ACC112 (cell line): ENCODE measurements around the gene FBXO10.
A peak's percentile ranks its signal among the peaks of the same experiment; 100 is the strongest.

Source experiments
- H2AFZ ChIP-seq: fragments of 200-600 bp; sonication (generic); one replicate; pipeline ENCODE4 v1.6.0; 2017; ENCODE audit warnings: antibody characterized with exemption, low read length; ENCODE audit not compliant: unreplicated experiment
- H3K27ac ChIP-seq: fragments of 200-600 bp; sonication (generic); 2 replicates; pipeline ENCODE4 v1.5.1; 2014; ENCODE audit warnings: low read depth, mild to moderate bottlenecking, antibody characterized with exemption, low read length, moderate library complexity
- H3K27me3 ChIP-seq: fragments of 200-600 bp; sonication (generic); 2 replicates; pipeline ENCODE4 v1.6.1; 2014; ENCODE audit warnings: mild to moderate bottlenecking, antibody characterized with exemption, low read length, moderate library complexity, mixed read lengths; ENCODE audit not compliant: insufficient read depth
- H3K36me3 ChIP-seq: fragments of 200-600 bp; sonication (generic); 2 replicates; pipeline ENCODE4 v1.6.1; 2016; ENCODE audit warnings: mild to moderate bottlenecking, antibody characterized with exemption, low read length, moderate library complexity, mixed read lengths; ENCODE audit not compliant: insufficient read depth
- H3K4me1 ChIP-seq: fragments of 200-600 bp; sonication (generic); one replicate; pipeline ENCODE4 v1.6.1; 2016; ENCODE audit warnings: low read length, mixed read lengths; ENCODE audit not compliant: insufficient read depth, unreplicated experiment, control insufficient read depth
- H3K4me3 ChIP-seq: fragments of 200-600 bp; sonication (generic); 2 replicates; pipeline ENCODE4 v1.5.1; 2014; ENCODE audit warnings: mild to moderate bottlenecking, low read depth, low read length
- H3K79me2 ChIP-seq: fragments of 200-600 bp; sonication (generic); one replicate; pipeline ENCODE4 v1.6.0; 2016; ENCODE audit warnings: low read length; ENCODE audit not compliant: control insufficient read depth, unreplicated experiment, insufficient read depth

The FBXO10 gene

GRCh38 chr9:37465249-37466036, 110.7 kb downstream of the FBXO10 start, which contains the start of gene ZBTB5:
TSS of gene ZBTB5 (minus strand) at chr9:37465450. CDS start at chr9:37442551, 22,899 bp downstream.
- H3K4me3 ChIP-seq, result peak within 1 kb of the TSS; percentile 91
- no peaks in the 10 kb centered on the region for H3K27me3 ChIP-seq
- peaks cover 18% of the 10 kb centered on the region for H3K4me1 ChIP-seq
- peaks cover 41% of the 10 kb centered on the region for H3K79me2 ChIP-seq
- H2AFZ ChIP-seq, result peak within 1 kb of the TSS; percentile 98
- peak within 1 kb of the TSS; percentile 95 for H3K27ac ChIP-seq
- no peaks in the 10 kb centered on the region for H3K36me3 ChIP-seq

DNA sequence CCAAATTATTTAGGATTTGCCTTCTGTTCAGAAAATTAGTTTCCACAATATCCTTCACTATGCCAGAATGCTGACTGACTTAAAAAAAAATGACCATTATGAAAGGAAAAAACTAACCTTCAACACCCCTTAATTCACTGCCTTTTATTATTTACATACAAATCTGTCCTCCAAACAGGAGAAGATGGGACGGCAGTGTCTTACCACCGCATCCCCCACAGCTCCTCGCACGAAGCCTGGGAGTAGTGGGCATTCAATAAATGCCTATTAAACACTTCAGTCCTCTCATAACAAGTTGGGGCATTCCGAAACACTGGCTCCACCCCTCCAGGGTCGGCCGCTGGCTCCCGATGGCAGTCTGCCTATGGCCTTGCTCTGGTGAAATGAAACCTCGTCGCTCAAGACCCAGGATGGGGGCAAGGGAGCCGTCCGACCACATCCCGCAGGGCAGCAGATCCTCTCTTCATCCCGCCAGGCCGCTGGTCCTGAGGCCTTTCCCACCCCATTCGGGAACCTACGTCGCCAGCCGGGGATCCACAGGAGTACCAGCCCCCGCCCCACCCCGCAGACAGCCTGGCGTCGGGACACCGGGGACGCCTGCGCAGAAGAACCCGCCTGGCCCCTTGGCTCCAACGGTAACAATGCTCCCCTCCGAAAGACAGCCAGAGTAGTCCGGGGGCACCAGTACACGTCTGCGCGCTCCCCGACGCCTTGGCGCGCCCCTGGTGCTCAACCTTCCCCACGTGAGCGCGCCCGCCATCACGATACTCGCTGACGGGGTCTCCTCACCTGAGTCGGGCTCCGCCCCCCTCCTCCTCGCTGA, 111.5 kb downstream of the FBXO10 start:
- Histone ChIP-seq H3K27me3 (no peaks in the 10 kb centered on the region), H3K4me3 (peak overlapping the region; percentile 91), H3K27ac (peak overlapping the region; percentile 95), H3K36me3 (no peaks in the 10 kb centered on the region), H2AFZ (peak overlapping the region; percentile 76), H3K4me1 (peaks cover 18% of the 10 kb centered on the region), H3K79me2 (peaks cover 47% of the 10 kb centered on the region)

DNA sequence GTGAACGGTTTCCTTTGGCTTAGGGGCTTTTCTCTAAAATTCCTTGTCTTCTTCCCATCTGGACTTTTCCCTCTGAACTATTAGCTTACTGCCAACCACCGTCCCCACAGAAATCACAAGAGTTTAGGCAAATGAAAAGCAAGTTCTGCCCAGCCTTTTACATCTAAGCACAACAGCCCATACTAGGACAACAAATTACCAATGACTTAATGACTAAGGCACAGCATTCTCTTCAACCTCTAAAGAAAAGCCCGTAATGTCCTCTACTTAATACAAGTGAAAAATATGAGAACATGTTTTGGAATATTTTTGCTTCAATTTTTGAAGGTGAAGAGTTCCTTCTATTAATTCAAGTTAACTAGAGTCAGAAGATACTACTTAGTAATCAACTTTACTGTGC, 112.2 kb downstream of the FBXO10 start:
- Histone ChIP-seq H3K4me1 (peaks cover 18% of the 10 kb centered on the region), H3K4me3 (peak overlapping the region; percentile 91), H3K79me2 (peaks cover 49% of the 10 kb centered on the region)

More for the DNA sequence above, 112.2 kb downstream of the FBXO10 start:
- no peaks in the 10 kb centered on the region for H3K27me3 ChIP-seq
- peak overlapping the region; percentile 95 for H3K27ac ChIP-seq
- no peaks in the 10 kb centered on the region for H3K36me3 ChIP-seq
- H2AFZ ChIP-seq, result no peak overlapping the region
